ENCODE measurements around the gene GRPEL1. TPM values are rescaled to one million over a fixed set of nuclear protein-coding genes. Genes with fewer than 3 reads are reported as not detected.

The GRPEL1 gene
- total and polyA plus RNA-seq, 2 donors (not counting 1 experiment from before 2014, with no cell fraction given): 16.3 to 42.7 TPM

GRCh38 chr4:7031558-7032449 lies 36.1 kb downstream of the GRPEL1 start:
- Histone ChIP-seq H3K9ac (ENCODE audit: insufficient read depth, low read length) (no peak overlapping the region), H3K9me3 (ENCODE audit: control insufficient read depth, insufficient read depth, low read depth, low read length) (no peaks in the 10 kb centered on the region), H3K79me2 (ENCODE audit: control insufficient read depth, insufficient read depth, low read length) (no peaks in the 10 kb centered on the region), H2AFZ (ENCODE audit: low read length) (no peak overlapping the region), H3K27me3 (ENCODE audit: control insufficient read depth, insufficient read depth, low read length) (no peaks in the 10 kb centered on the region), H3K36me3 (ENCODE audit: control insufficient read depth, insufficient read depth, low read length) (peaks cover 5% of the 10 kb centered on the region), H4K20me1 (ENCODE audit: control insufficient read depth, extremely low read depth, insufficient read depth, low read length) (no peaks in the 10 kb centered on the region), H3K27ac (ENCODE audit: insufficient read depth, low read length) (no peak overlapping the region), H3K4me3 (replicated peaks in 1 of 4; ENCODE audit: control extremely low read depth in 1 of 4, insufficient read depth in 1 of 4, low read depth in 3 of 4, low read length in 4 of 4) (no peak overlapping the region), H3K4me2 (ENCODE audit: extremely low read depth, insufficient read depth, low read length) (no peak overlapping the region), H3K4me1 (ENCODE audit: control insufficient read depth, extremely low read depth, insufficient read depth, low read length) (peaks cover 6% of the 10 kb centered on the region)
- peak in 1 of 2 donors; percentile 25 for DNase-seq (ENCODE audit: low read depth in 2 of 2)
- TF ChIP-seq EZH2 (IDR thresholded peaks at IDR 0.05; ENCODE audit: low read length, missing control alignments) (no peak), CTCF (conservative IDR thresholded peaks at IDR 0.05 in 1 of 2, IDR thresholded peaks at IDR 0.05 in 1 of 2; ENCODE audit: low read depth in 1 of 2, low read length in 2 of 2) (no peak)

GRCh38 chr4:7030856-7031255 lies 37.0 kb downstream of the GRPEL1 start:
- Histone ChIP-seq H3K4me3 (replicated peaks in 1 of 4; ENCODE audit: control extremely low read depth in 1 of 4, insufficient read depth in 1 of 4, low read depth in 3 of 4, low read length in 4 of 4) (no peak overlapping the region), H3K9me3 (ENCODE audit: control insufficient read depth, insufficient read depth, low read depth, low read length) (no peaks in the 10 kb centered on the region), H2AFZ (ENCODE audit: low read length) (no peak overlapping the region), H3K36me3 (ENCODE audit: control insufficient read depth, insufficient read depth, low read length) (peaks cover 5% of the 10 kb centered on the region), H3K4me1 (ENCODE audit: control insufficient read depth, extremely low read depth, insufficient read depth, low read length) (peaks cover 4% of the 10 kb centered on the region), H4K20me1 (ENCODE audit: control insufficient read depth, extremely low read depth, insufficient read depth, low read length) (no peaks in the 10 kb centered on the region), H3K27ac (ENCODE audit: insufficient read depth, low read length) (no peak overlapping the region), H3K27me3 (ENCODE audit: control insufficient read depth, insufficient read depth, low read length) (no peaks in the 10 kb centered on the region), H3K9ac (ENCODE audit: insufficient read depth, low read length) (no peak overlapping the region), H3K4me2 (ENCODE audit: extremely low read depth, insufficient read depth, low read length) (no peak overlapping the region), H3K79me2 (ENCODE audit: control insufficient read depth, insufficient read depth, low read length) (no peaks in the 10 kb centered on the region)
- TF ChIP-seq CTCF (conservative IDR thresholded peaks at IDR 0.05 in 1 of 2, IDR thresholded peaks at IDR 0.05 in 1 of 2; ENCODE audit: low read depth in 1 of 2, low read length in 2 of 2) (no peak), EZH2 (IDR thresholded peaks at IDR 0.05; ENCODE audit: low read length, missing control alignments) (no peak)
- DNase-seq (ENCODE audit: low read depth in 2 of 2): no peak

GRCh38 chr4:7029921-7030320 lies 37.9 kb downstream of the GRPEL1 start:
- Histone ChIP-seq H3K9me3 (ENCODE audit: control insufficient read depth, insufficient read depth, low read depth, low read length) (no peaks in the 10 kb centered on the region), H3K4me1 (ENCODE audit: control insufficient read depth, extremely low read depth, insufficient read depth, low read length) (peaks cover 4% of the 10 kb centered on the region), H3K4me2 (ENCODE audit: extremely low read depth, insufficient read depth, low read length) (no peak overlapping the region), H3K27ac (ENCODE audit: insufficient read depth, low read length) (no peak overlapping the region), H2AFZ (ENCODE audit: low read length) (no peak overlapping the region), H3K4me3 (replicated peaks in 1 of 4; ENCODE audit: control extremely low read depth in 1 of 4, insufficient read depth in 1 of 4, low read depth in 3 of 4, low read length in 4 of 4) (no peak overlapping the region), H3K27me3 (ENCODE audit: control insufficient read depth, insufficient read depth, low read length) (no peaks in the 10 kb centered on the region), H4K20me1 (ENCODE audit: control insufficient read depth, extremely low read depth, insufficient read depth, low read length) (no peaks in the 10 kb centered on the region), H3K79me2 (ENCODE audit: control insufficient read depth, insufficient read depth, low read length) (no peaks in the 10 kb centered on the region), H3K36me3 (ENCODE audit: control insufficient read depth, insufficient read depth, low read length) (peaks cover 7% of the 10 kb centered on the region), H3K9ac (ENCODE audit: insufficient read depth, low read length) (no peak overlapping the region)
- DNase-seq (ENCODE audit: low read depth in 2 of 2): no peak
- TF ChIP-seq CTCF (conservative IDR thresholded peaks at IDR 0.05 in 1 of 2, IDR thresholded peaks at IDR 0.05 in 1 of 2; ENCODE audit: low read depth in 1 of 2, low read length in 2 of 2): no peak
- no peak for TF ChIP-seq EZH2 (IDR thresholded peaks at IDR 0.05; ENCODE audit: low read length, missing control alignments)

Measured in fibroblast of lung (primary cell).